Measurements from ENCODE around the gene RALGPS1.

The RALGPS1 gene

DNA sequence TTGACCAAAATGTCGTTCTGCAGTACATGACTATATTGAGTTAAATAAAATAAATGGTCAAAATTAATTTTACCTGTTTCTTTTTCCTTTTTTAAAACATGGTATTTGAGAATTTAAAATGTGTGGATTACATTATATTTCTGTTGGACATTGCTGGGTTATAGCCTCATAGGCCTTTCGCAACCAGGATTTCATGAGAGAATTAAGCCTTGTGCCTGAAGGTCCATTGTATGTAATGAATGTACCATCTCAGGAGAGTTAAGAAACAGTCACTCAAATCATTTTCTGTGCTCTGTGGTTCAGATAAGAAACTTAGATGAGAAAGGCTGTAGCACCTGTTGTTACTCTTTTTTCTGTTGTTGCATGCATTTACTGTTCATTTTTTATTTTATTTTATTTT, 104.4 kb downstream of the RALGPS1 start:
- no peak overlapping the region for H3K4me3 ChIP-seq (ENCODE audit: low read depth, low read length)
- TF ChIP-seq, protein P1, sequence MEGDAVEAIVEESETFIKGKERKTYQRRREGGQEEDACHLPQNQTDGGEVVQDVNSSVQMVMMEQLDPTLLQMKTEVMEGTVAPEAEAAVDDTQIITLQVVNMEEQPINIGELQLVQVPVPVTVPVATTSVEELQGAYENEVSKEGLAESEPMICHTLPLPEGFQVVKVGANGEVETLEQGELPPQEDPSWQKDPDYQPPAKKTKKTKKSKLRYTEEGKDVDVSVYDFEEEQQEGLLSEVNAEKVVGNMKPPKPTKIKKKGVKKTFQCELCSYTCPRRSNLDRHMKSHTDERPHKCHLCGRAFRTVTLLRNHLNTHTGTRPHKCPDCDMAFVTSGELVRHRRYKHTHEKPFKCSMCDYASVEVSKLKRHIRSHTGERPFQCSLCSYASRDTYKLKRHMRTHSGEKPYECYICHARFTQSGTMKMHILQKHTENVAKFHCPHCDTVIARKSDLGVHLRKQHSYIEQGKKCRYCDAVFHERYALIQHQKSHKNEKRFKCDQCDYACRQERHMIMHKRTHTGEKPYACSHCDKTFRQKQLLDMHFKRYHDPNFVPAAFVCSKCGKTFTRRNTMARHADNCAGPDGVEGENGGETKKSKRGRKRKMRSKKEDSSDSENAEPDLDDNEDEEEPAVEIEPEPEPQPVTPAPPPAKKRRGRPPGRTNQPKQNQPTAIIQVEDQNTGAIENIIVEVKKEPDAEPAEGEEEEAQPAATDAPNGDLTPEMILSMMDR (IDR thresholded peaks at IDR 0.05; ENCODE audit: borderline replicate concordance, insufficient read depth, low read depth, low read length): no peak

DNA sequence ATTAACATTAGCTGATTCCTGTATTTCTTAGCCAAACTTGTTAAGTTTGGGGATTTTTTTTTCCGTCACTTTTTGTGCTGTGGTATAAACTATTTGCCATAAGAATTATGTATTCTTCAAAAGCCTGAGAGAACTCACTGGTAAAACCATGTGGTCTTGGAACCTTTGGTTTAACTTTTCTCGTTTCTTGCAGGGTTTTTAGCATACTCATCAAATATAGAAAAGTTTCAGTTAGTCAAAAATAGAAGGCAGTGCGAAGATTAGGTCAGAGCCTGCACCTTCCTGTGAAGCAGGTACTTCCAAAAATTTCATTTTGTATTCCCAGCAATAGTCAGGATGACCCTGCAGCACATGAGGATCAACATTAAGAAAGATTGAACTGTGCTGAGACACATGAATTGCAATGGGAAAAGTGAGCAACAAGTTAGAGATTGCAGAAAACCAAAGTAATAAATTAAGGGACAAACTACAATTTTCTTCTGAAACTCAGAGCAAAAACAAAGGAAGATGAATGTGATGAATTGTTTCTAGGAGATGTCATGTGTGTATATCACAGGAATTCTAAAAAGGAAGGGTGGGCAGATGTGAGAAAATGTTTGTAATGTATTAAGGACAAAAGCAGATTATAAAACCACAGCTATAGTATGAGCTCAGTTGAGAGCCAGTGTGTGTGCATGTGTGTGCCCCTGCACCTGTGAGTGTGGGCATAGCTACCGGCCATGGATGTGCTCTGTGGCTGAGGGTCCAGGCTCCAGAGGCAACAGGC, 105.6 kb downstream of the RALGPS1 start:
- no peak overlapping the region for H3K4me3 ChIP-seq (ENCODE audit: low read depth, low read length)

DNA sequence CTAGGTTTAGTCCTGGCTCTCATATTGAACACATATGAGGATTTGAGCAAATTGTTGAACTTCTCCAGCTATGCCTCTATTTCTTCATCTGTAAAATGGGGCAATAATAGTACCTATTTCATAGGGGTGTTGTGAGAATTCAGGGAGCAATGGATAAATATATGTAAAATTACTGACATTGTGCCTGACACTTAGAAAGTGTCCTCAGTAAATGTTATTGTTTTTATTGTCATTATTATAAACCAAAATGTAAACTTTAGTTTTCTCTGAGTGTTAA, 106.2 kb downstream of the RALGPS1 start:
- TF ChIP-seq, protein P1 (IDR thresholded peaks at IDR 0.05; ENCODE audit: borderline replicate concordance, insufficient read depth, low read depth, low read length): no peak
- H3K4me3 ChIP-seq (ENCODE audit: low read depth, low read length): no peak overlapping the region

More for the DNA sequence above, 105.6 kb downstream of the RALGPS1 start:
- TF ChIP-seq, protein P1 (IDR thresholded peaks at IDR 0.05; ENCODE audit: borderline replicate concordance, insufficient read depth, low read depth, low read length): no peak

DNA sequence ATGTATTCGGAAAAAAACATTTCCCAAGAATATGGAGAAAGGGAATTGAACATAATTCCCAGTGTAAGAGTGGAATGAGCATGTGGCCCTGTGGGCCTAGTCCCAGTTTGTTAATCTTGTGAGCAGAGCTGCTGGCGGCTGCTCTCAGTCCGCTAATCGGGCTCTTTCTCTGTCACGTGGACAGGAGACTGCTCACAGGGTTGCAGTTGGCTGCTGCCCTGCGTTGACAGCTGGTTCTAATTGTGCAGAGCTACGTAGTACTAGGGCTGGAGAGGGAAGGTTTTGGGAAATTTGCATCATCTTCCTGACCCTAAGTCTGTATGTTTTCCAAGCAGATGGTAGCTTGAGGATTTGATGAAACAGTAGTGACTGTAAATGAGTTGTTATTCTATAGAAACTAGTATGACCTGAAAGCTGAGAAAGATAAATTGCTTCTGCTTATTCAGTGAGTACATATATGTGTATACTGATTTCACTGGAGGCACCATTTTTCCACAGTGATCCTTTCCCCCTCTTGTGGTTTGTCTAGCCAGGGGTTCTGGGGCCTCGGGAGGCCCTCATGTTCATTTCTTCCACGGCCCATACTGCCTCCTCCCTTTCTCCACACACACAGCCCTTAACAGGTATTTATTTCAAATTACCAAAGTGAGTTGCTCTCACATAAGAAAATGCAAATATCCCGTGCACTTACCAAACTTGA, 107.2 kb downstream of the RALGPS1 start:
- H3K4me3 ChIP-seq (ENCODE audit: low read depth, low read length): no peak overlapping the region

DNA sequence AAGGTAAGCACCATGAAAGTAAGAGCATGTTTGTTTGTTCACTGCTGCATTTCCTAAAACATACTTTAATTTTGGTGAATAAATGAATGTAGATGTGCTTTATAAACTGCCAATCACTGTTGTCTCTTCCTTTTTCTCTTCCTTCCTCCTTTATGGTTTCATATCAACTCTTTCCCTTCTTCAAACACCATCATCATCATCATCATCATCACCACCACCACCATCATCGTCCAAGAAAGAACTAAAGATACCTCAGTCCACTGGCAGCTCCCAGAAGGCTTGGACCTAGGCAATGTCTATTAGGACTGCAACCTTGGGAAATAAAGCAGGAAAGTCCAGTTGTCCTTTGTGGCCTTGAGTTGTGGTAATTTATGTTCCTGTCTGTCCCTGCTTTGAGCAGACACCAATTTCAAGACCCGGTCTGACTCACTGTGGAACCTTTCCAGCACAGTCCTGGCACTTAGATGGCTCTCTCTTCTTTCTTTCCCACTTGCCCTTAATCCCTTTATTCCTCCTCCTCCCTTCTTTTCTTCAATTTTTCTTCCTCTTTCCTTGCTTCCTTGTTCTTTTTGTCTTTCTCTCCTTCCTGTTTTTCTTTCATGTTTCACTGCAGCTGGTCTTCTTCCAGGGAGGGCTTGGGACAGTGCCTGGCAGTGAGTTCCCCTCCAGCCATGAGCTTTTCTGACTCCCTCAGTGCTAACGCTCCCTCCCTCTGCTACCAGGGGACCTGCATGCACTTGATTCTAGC, 108.5 kb downstream of the RALGPS1 start:
- TF ChIP-seq, protein P1 (IDR thresholded peaks at IDR 0.05; ENCODE audit: borderline replicate concordance, insufficient read depth, low read depth, low read length): no peak
- H3K4me3 ChIP-seq (ENCODE audit: low read depth, low read length): no peak overlapping the region

More for the DNA sequence above, 107.2 kb downstream of the RALGPS1 start:
- TF ChIP-seq, protein P1 (IDR thresholded peaks at IDR 0.05; ENCODE audit: borderline replicate concordance, insufficient read depth, low read depth, low read length): no peak

DNA sequence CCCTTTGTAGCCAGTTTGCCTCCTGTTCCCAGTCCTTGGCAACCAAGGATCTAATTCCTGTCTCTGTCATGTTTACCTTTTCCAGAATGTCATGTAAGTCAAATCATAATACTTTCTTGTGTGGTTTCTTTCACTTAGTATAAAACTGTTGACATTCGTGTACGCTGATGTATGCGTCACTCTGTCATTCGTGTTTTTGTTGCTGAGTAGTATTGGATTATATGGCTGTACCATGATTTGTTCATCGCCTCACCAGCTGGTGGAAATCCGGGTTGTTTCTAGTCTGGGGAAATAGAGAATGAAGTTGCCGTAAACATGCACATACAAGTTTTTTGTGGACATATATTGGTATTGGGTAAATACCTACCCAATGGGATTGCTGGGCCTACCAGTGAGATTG, 110.5 kb downstream of the RALGPS1 start:
- TF ChIP-seq, protein P1 (IDR thresholded peaks at IDR 0.05; ENCODE audit: borderline replicate concordance, insufficient read depth, low read depth, low read length): no peak
- H3K4me3 ChIP-seq (ENCODE audit: low read depth, low read length): no peak overlapping the region

Measured in GM12875 (cell line).